NCI-H2107 (cell line): ENCODE measurements around the gene SBF1.

Source experiments
- DNase-seq: peaks from one replicate; lab custom pipeline; 2025; lab: John Stamatoyannopoulos, UW

The SBF1 gene

DNA sequence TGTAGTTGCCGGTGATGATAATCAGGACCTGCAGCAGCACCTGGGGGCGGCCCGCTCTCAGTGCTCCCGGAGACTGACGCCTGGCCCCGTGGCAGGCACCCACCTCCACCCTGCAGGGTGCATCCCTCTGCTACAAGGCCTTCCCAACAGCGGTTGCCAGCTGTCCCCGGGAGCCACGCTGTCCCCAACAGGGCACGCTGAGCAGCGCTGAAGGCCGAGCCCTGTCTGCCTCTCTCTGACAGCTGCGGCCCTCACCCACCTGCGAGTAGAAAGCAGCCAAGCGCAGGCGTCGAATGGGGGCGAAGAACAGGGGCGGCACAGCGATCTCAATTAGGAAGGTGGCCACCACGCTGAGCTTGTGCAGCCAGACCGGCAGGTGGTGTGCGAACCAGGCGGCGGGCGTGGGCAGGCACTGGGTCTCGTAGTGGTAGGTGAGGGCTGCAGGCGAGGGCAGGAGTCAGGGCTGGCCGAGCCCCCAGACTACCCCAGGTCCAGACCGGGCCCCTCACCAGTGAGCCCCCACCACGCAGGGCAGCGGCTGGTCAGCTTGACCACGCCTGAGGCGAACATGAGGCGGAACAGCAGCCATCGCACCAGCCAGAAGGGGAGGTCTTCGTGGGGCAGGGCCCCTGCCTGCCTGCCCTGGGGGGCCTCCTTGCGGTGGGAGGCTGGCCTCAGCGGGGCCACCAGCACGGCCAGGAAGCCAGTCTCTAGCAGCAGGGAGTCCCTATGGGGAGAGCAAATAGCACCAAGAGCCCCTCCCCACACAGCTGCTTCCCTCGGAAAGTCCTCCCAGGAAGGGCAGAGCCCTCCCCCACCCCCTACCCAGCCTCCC is 31.2 kb upstream of the SBF1 start:
- DNase-seq = no peak

DNA sequence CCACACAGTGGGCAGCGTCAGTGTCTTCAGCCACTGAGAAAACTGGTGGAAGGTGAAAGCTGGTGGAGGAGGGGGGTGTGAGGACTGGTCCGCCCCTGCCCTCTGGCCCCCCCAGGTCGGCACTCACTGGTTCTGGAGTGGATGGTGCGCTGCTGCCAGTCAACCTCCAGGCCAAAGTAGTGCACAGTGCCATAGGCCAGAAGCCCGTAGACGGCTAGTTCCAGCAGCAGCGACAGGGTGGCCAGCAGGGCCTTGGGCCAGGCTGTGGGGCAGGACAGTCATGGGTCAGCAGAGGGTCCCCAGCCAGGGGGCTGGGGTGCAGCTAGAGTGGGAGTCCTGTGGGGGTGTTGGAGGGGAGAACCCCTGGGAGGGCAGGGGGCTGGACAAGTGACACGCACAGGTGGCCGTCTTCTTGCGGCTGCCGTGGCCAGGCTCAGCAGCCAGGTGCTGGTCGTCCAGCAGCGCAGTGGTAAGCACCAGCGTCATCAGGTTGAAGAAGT is 30.5 kb upstream of the SBF1 start:
- DNase-seq = no peak

DNA sequence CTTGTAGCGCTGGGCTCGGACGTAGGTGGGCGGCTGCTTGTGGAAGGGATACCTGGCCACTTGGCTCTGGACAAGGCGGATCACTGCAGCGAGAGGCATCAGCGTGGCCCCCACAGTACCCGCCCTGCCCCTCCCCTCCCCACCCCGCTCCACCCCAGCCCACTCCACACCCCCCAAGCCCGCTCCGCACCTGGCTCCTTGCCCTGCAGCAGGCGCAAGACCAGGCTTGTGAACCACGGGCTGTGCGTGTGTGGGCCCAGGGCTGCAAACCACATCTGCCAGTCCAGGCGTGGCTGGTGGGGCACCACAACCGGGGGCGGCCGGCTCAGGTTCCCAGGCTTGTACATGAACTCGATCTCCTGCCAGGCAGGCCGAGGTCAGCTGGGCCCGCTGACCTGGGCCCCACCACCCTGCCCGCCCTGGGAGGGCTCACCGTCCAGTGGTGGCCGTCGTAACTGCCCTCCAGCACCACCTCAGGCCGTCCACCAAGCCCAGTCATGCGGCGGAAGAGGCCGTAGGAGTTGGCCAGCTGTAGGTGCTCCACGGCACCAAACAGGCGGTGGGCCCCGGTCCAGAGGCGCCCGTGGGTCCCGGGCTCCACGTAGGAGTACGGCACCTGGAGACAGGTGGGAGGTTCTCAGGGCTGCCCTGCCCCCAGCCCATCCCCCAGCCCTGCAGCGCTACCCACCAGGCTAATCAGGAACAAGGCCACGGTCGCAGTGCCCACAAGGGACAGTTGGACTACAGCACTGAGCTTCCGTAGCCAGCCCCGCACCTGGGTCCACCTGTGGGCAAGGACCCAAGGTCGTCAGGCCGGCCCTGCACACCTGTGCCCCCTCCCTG is 29.8 kb upstream of the SBF1 start:
- no peak for DNase-seq

DNA sequence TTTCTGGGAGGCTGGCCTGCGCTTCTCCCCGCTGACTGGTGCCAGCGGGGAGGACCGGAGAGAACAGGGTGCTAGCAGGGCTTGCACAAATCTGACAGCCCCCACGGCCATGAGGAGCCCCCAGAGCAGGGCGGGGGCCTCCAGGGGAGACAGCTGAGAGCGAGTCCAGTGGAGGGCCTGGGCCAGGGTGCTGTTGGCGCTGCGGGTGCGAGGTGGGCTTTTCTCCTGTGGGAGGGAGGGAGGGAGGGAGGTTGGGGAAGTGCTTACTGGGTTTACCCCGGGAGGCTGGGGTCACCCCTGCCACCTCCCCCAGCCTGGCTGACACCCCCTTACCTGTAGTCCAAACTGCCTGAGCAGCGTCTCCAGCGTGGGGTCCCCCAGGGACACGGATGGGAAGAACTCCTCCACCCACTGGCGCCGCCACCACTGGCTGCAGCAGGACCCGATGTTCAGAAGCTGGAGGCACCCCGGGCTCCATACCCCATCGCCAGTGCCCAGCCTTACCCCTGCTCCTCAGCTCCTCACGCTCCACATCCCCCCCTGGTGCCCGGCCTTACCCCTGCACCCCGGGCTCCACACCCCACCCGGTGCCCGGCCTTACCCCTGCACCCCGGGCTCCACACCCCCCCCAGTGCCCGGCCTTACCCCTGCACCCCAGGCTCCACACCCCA is 28.8 kb upstream of the SBF1 start:
- no peak for DNase-seq

DNA sequence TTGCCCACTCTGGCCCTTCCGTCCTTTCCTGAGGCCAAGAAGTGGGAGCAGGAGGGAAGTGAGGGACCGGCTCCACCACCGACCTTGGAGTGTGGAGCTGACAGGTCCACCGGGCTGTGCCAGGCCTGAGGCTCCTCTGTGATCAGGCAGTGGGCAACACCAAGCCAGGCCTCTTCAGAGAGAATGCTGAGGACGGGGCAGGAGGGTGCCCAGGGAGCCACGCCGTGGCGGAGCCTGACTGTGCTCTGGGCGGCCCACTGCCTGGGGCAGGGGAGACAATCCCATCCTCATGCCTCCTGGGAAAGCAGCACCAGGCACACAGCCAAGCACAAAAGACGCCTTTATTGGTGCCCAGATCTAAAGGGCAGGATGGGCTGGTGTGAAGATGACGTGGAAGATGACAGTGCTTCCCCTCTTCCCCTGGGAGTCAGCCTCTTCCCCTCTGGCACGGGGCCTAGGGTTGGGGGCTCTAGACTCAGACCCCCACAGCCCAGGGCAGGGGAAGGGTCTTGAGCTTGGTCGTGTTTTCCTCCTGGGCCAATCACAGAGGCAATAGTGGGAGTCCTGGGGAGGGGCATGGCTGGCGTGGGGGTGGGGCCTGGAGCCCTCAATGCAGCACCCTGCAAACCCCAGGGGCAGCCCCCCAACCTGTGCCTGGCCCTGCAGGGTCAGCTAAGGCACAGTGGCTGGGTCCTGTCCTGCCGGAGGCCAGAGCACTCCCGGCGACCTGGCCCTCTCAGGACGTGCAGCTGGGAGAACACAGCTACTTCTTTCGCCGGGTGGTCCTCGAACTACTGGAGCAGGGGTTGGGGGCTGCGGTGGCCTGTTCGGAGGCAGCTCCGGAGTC is 28.0 kb upstream of the SBF1 start:
- DNase-seq = no peak

DNA sequence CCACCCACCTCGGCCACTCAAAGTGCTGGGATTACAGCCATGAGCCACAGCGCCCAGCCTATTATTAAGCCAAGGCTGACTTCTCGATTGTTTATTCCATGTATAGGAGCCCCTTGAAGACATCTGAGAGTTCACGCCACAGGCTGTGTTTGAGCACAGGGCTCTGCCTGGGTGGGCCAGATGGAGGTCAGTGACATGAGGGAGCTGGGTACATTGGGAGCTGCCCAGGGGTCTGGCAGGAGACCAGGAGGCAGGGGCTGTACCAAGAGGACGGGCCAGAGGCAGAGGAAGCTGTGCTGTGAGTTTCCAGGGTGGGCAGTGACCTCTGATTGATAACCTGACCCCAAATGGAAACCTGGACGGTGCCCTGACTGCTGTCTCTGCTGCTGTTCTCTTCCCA is 27.3 kb upstream of the SBF1 start:
- no peak for DNase-seq

DNA sequence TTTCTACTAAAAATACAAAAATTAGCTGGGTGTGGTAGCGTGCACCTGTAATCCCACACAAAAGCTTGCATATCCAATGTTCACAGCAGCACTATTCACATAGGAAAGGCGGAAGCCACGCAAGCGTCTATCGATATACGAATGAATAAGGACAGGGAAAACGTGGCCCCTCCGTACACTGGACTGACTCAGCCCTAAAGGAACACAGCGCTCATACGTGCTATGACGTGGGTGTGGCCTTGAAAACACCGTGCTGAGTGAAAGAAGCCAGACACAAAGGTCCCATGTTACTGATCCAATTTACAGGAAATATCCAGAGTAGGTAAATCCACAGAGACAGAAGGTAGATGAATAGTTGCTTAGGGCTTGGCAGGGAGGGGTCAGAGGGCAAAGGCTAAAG is 25.6 kb upstream of the SBF1 start:
- DNase-seq = no peak

DNA sequence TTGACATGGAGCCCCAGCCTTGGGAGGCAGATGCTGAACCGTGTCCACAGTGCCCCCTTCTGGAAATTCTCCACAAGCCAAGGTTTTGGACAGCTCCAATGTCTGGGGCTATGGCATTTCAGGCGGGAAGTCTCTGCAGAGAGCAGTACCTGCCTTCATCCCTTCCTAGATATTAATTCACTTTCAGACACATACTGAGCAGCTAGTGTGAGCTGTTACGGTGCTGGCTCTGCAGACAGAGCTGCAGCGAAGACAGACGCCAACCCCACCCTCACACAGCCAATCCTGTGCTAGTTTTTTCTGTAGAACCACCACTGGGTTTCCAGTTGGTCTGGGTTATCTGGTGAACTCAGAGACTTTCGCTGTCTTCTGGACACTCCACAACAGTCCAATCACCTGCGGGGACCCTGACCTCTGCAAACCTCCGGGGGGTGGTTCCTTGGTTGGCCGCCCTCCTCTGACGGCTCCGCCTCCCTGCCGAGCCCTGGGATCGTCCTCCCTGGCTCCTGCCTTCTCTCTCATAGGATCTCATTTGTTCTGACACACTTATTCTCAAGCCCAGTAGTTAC is 23.6 kb upstream of the SBF1 start:
- no peak for DNase-seq

DNA sequence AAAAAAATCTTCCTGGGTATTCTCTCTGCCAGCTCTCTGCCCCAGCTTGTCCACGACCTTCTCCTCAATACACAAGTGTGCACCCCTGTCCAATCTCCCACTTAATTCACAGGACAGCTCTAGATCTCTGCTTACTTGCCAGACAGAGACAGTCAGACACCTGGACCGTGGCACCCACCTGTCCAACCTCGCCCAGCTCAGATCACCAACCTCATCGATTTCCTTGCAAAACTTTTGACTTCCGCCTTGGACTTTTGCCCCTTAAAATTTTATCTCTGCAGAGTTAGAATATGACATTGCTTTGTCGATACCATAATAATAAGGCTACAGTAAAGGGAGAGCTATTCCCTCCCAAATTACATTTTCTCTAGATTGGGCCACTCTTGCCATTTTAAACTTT is 22.3 kb upstream of the SBF1 start:
- DNase-seq = no peak

DNA sequence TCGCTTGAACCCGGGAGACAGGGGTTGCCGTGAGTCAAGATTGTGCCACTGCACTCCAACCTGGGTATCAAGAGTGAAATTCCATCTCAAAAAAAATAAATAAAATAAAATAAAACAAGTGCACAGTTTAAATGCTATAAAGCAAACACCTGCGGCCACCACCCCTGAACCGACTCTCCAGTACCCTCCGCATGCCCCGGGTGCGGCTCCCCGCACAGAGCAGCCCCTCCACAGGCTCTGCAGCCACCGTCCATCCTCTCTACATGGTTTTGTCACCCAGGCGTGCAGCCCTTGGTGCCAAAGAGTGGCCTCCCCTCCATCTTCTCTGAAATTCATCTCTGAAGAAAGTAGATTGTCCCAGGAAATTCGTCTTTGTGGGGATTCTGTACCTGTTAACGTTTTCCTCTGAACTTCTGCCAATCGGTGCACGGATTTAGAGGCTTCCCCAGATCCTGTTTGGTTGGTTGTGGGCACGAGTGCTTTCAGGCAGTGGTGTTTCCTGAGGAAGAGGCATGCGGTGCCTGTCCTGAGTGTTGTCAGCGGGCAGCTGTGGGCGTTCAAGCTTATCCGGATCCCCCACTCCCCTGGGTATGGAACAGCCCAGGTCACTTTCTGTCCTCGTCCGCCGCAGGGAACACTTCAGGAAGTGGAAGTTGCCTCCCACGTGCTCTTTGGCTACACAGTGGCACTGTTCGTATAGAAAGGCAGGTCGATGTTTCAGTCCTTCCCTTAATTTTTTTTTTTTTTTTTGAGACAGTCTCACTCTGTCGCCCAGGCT is 15.9 kb upstream of the SBF1 start:
- no peak for DNase-seq

DNA sequence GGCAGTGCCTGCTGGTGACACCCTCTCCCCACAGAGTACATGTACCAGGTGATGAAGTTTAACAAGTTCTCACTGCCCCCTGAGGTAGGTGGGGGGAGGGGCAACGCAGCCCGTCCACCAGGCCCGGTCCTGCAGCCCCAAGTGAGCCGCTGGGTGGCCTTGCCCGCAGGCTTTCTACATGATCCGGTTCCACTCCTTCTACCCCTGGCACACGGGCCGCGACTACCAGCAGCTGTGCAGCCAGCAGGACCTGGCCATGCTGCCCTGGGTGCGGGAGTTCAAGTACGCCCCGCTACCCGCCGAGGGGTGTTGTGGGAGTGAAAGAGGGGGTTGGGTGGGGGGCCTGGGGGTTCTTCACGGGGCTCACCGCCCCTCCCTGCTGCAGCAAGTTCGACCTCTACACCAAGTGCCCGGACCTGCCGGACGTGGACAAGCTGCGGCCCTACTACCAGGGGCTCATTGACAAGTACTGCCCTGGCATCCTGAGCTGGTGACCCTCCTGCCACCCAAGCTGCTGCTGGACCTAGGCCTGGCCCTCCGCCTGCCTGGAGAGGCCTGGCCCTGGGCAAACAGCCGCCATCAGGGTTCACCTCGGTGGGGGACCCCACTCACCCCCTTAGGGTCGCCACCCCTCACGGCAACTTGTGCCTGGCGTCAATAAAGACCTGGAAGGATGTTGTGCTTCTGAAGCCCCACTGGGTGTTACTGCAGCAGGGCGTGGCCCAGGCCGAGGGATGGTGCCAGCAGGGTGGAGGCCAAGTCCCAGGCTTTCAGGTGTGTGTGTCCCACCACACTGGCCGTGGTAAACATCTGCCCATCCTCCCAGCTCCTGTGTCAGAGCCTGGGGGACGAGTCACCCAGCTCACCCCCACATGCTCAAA is 14.8 kb upstream of the SBF1 start:
- DNase-seq = no peak

DNA sequence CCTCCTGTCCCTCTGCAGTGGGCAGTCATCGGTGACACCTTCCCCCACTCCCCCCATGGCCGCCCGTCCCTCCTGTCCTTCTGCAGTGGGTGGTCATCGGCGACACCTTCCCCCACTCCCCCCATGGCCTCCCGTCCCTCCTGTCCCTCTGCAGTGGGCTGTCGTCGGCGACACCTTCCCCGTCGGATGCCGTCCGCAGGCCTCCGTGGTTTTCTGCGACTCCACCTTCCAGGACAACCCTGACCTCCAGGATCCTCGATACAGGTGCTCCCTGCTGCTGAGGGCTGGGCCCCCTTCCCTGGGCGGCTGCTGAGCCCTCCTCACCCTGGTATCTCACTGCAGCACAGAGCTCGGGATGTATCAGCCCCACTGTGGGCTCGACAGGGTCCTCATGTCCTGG is 14.1 kb upstream of the SBF1 start:
- no peak for DNase-seq

DNA sequence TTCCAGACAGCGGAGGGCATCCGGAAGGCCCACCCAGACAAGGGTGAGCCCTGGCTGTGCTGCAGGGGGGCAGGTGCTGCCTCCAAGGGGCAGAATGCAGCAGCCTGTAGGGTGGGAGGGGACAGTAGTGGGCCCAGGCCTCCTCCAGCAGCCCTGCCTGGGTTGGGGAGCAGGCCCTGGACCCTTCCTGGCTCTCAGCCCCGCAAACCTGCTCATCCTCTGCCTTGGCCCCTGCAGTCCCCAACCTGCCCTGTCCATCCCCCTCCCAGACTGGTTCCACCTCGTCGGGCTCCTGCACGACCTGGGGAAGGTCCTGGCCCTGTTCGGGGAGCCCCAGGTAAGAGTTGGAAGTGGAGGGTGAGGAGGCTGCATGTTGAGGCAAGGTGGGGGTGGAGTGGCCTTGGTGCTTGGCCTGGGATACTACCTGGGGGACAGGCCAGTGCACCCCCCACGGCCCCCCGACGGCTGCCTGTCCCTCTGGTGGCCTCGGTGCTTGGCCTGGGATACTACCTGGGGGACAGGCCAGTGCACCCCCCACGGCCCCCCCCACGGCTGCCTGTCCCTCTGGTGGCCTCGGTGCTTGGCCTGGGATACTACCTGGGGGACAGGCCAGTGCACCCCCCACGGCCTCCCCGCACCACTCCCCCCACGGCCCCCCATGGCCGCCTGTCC is 13.3 kb upstream of the SBF1 start:
- no peak for DNase-seq

DNA sequence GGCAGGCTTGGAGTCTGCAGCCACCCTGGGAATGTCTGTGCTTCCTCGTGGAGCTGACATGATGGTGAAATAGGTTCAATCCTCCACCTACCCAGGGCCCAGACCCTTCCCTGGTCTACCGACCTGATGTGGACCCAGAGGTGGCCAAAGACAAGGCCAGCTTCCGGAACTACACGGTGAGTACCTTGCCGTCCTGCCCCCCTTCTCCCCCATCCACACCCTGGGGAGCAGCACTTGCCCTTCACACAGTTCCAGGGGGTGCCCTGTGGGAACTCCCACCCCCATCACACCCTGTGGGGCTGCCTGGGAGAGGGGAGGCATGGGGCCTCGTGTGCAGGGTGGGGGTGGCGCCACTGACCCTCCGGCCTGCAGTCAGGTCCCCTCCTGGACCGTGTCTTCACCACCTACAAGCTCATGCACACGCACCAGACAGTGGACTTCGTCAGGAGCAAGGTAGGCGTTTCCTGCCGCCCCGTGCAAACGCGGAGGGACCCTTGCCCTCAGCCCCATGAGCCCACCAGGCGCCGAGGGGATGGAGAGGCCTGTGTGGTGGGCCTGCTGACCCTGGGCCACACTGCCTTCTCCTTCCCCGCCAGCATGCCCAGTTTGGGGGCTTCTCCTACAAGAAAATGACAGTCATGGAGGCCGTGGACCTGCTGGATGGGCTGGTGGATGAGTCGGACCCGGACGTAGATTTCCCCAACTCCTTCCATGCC is 12.6 kb upstream of the SBF1 start:
- no peak for DNase-seq

DNA sequence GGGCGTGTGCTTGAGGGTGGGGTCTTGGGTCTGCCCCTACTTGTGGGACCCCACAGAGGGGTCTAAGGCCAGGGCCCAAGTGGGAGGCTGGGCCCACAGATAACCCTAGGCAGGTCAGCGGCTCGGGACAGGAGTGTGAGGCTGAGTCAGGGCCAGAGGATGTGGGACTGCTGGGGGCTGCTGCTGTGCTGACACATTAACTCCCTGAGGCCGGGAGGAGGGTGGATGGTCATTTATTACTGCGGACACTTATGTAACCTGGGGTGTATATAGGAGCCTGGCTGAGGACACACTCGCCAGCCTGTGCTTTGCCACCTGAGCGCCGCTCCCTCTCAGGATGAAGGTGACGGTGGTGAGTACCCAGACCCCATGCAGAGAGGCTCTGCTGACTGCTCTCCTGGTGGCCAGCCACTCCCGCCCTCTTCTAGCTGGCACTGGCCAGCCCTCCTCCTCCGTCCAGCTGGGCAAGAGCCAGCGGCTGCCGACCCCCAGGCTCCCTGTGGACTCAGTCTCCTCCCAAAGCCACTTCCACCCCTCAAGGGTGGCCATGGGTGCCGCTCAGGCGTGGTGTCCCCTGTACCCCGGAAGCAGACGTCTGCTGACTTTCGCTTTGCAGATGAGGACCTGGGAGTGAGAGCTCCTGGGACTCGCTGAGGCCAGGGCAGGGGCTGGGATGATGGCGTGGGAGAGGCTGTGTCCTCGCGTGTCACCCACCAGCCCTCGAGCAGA is 11.9 kb upstream of the SBF1 start, which contains the start of gene MIOX:
MIOX (plus strand) TSS at position 299 of the 729 bp plus-strand sequence; CDS start at position 338, 39 bp downstream.
- no peak for DNase-seq

DNA sequence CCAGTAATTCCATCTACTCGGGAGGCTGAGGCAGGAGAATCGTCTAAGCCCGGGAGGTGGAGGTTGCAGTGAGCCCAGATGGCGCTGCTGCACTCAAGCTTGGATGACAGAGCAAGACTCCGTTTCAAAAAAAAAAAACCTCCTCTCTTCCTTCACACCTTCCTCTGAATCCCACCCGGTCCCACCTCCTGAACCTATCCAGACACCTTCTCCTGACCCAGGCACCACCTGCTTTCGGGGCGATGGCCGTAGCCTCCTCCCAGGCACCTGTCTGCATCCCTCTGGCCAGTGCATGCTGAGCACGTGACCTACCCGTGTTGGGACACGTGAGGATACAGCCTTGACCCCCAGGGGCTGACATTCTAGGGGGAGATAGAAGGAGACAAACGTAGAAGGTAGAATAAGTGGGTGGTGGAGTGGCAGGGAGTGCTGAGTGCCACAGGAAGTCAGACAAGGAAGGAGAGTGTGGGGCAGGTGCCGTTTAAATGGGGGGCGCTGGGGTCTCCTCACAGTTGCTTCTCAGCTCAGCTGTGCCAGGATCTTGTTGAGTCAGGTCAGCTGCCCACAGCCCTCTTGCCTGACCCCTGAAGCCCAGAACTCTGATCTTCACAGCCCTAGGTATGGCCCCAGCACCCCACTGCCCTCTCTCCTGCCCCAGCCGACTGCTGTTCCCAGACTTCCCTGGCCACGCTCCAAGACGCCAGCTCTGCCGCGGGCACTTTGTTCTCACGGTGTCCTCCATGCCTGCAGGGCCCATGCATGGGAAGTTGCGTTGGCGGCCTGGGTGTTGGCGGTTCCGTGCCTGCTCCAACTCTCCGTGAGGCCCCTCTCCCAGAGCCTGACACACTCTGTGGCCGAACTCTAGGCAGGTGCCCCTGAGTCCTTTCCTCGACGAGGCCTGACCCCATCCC is 10.6 kb upstream of the SBF1 start:
- no peak for DNase-seq
